Esophagus squamous epithelium (tissue), 5 donors: ENCODE measurements around the gene CXXC1. TPM values are rescaled to one million over a fixed set of nuclear protein-coding genes. Genes with fewer than 3 reads are reported as not detected.

ENCODE experiments used
- DNase-seq: peaks from one replicate; lab custom pipeline; 2025; lab: John Stamatoyannopoulos, UW
- H3K27ac ChIP-seq, 4 donors: fragments of 200-600 bp; sonication (generic); one replicate each; pipeline ENCODE4 v1.5.1; 2016 to 2019; ENCODE audit warnings: mild to moderate bottlenecking in 1 of 4
- H3K27me3 ChIP-seq, 4 donors: fragments of 200-600 bp; sonication (generic); 1 replicate in 3 of 4; 2 replicates in 1 of 4; pipeline versions ENCODE4 v1.5.1 to v1.6.0; 2017 to 2021; ENCODE audit warnings: antibody characterized with exemption in 1 of 4
- H3K36me3 ChIP-seq, 3 donors: fragments of 200-600 bp; sonication (generic); one replicate each; pipeline ENCODE4 v1.5.1; 2016 to 2019
- H3K4me1 ChIP-seq, 3 donors: fragments of 200-600 bp; sonication (generic); one replicate each; pipeline ENCODE4 v1.5.1; 2017 to 2019
- H3K4me3 ChIP-seq, 4 donors: fragments of 200-600 bp; sonication (generic); 1 replicate in 3 of 4; 2 replicates in 1 of 4; pipeline ENCODE4 v1.5.1; 2016 to 2019; ENCODE audit warnings: mild to moderate bottlenecking in 2 of 4, moderate library complexity in 1 of 4
- H3K9me3 ChIP-seq, 3 donors: fragments of 200-600 bp; sonication (generic); one replicate each; pipeline ENCODE4 v1.5.1; 2016 to 2019
- CTCF ChIP-seq, 6 experiments: fragments of 450-650 bp in 4 of 6; fragments of 200-600 bp in 2 of 6; sonication (generic) in 2 of 6; IDR thresholded peaks; one replicate each; pipeline ENCODE4 v1.5.1; 2016 to 2019; ENCODE audit warnings: antibody characterized with exemption in 6 of 6, mild to moderate bottlenecking in 4 of 6, moderate library complexity in 4 of 6
- POLR2A ChIP-seq, 4 donors: fragments of 450-650 bp; IDR thresholded peaks; one replicate each; pipeline ENCODE4 v1.6.1; 2017; ENCODE audit warnings: antibody characterized with exemption in 4 of 4, mild to moderate bottlenecking in 4 of 4, moderate library complexity in 3 of 4
- WGBS, 2 donors: methylation state at CpG; one replicate each; pipeline ENCODE4 v1.1.5; 2018; 5-methylcytosine and 5-hydroxymethylcytosine counted together
- intact Hi-C: fragments of 100-400 bp; cut with DNase I; formaldehyde crosslinking; loops from one replicate; pipeline ENCODE4 v1.15.0; 2022
- total RNA-seq, 4 donors: library from RNA; depleted of rRNA; stranded (reverse); fragments of >200 nt; gene quantifications; one replicate each; pipeline ENCODE4 v1.1.0, GENCODE V29; 2016
- donor health status: DM: yes; HTN: yes; CAD: no.

Gene CXXC1
- total RNA-seq, 4 donors from 2014 or later, result 42.0 to 58.9 (median 53.9) TPM

GRCh38 chr18:50320719-50321118 lies 33.2 kb upstream of the CXXC1 start:
- Histone ChIP-seq H3K36me3 (no peaks in the 10 kb centered on the region), H3K4me3 (no peak overlapping the region), H3K4me1 (no peaks in the 10 kb centered on the region), H3K9me3 (no peaks in the 10 kb centered on the region), H3K27ac (no peak overlapping the region), H3K27me3 (peaks cover 0 to 6% (median 0%) of the 10 kb centered on the region in 4 donors)
- DNase-seq, result no peak
- intact Hi-C loops, result no loop called here
- WGBS, 2 donors, result 56 to 63% methylated on average over 5 of the region's 5 CpGs
- TF ChIP-seq POLR2A (IDR thresholded peaks at IDR 0.05) (no peak), CTCF (IDR thresholded peaks at IDR 0.05) (no peak)

GRCh38 chr18:50315100-50315871 lies 27.8 kb upstream of the CXXC1 start:
- no peaks in the 10 kb centered on the region for H3K36me3 ChIP-seq
- no peak for DNase-seq
- intact Hi-C loops, result no loop called here
- no peak overlapping the region for H3K27ac ChIP-seq
- no peaks in the 10 kb centered on the region for H3K4me1 ChIP-seq
- TF ChIP-seq CTCF (IDR thresholded peaks at IDR 0.05) (no peak), POLR2A (IDR thresholded peaks at IDR 0.05) (no peak)
- no peak overlapping the region for H3K4me3 ChIP-seq
- H3K9me3 ChIP-seq, result no peaks in the 10 kb centered on the region
- WGBS, 2 donors, result 43 to 45% methylated on average over 5 of the region's 5 CpGs
- H3K27me3 ChIP-seq, result peaks cover 0 to 44% (median 2%) of the 10 kb centered on the region in 4 donors

- Histone ChIP-seq H3K4me3 (no peak overlapping the region), H3K36me3 (no peaks in the 10 kb centered on the region), H3K9me3 (no peaks in the 10 kb centered on the region), H3K27ac (no peak overlapping the region), H3K27me3 (peaks cover 0 to 57% (median 2%) of the 10 kb centered on the region in 4 donors), H3K4me1 (no peaks in the 10 kb centered on the region)
- intact Hi-C loops, result no loop called here
- 33 to 38% methylated on average over 2 of the region's 2 CpGs for WGBS, 2 donors
- TF ChIP-seq CTCF (IDR thresholded peaks at IDR 0.05), result no peak
- no peak for TF ChIP-seq POLR2A (IDR thresholded peaks at IDR 0.05)
- DNase-seq, result no peak
Measured at GRCh38 chr18:50313873-50314460, 26.5 kb upstream of the CXXC1 start.

GRCh38 chr18:50313031-50313607 lies 25.6 kb upstream of the CXXC1 start:
- Histone ChIP-seq H3K27ac (no peak overlapping the region), H3K36me3 (no peaks in the 10 kb centered on the region), H3K4me3 (no peak overlapping the region), H3K9me3 (no peaks in the 10 kb centered on the region), H3K27me3 (peaks cover 0 to 59% (median 2%) of the 10 kb centered on the region in 4 donors), H3K4me1 (peaks cover 0 to 8% (median 0%) of the 10 kb centered on the region in 3 donors)
- no peak for TF ChIP-seq POLR2A (IDR thresholded peaks at IDR 0.05)
- no peak for TF ChIP-seq CTCF (IDR thresholded peaks at IDR 0.05)
- intact Hi-C loops, result no loop called here
- WGBS, 2 donors, result 85 to 88% methylated on average over 2 of the region's 2 CpGs
- DNase-seq, result no peak
